H1 (cell line): Measurements from ENCODE around the gene SGO1. TPM values are rescaled to one million over a fixed set of nuclear protein-coding genes. Genes with fewer than 3 reads are reported as not detected.

Source experiments
- CTCF ChIA-PET: fragments of 300-600 bp; sonication (Branson Sonifier 250); formaldehyde crosslinking; loops from one replicate; lab custom pipeline; 2021; ENCODE audit not compliant: partially characterized antibody; lab: Charles Lee
- POLR2A ChIA-PET: fragments of 300-600 bp; sonication (Branson Sonifier 250); formaldehyde crosslinking; loops from one replicate; lab custom pipeline; 2021; ENCODE audit warnings: inconsistent platforms; ENCODE audit not compliant: partially characterized antibody; lab: Charles Lee
- DNase-seq, 2 experiments: peaks; one replicate each; pipeline versions ENCODE4 v3.0.0 to v3.0.0-alpha.2; 2010 to 2022; ENCODE audit warnings: low spot score in 2 of 2, low read depth in 1 of 2, mixed read lengths in 1 of 2
- FAIRE-seq: peaks from 2 replicates; lab custom pipeline; 2011; peaks lifted over from hg19 to GRCh38; lab: Jason Lieb, UNC
- H2AFZ ChIP-seq: 2 replicates; pipeline ENCODE4 v1.8.1; 2012; ENCODE audit warnings: low read length, inconsistent platforms
- H2AK5ac ChIP-seq: 2 replicates; pipeline ENCODE4 v1.6.1; 2013; ENCODE audit warnings: low read depth, low read length
- H2BK120ac ChIP-seq: replicated peaks from 2 replicates; pipeline ENCODE3; 2013; ENCODE audit warnings: low read depth, low read length, inconsistent platforms
- H2BK12ac ChIP-seq: 2 replicates; pipeline ENCODE4 v1.6.1; 2013; ENCODE audit warnings: low read depth, low read length
- H2BK15ac ChIP-seq: 2 replicates; pipeline ENCODE4 v1.6.1; 2013; ENCODE audit warnings: low read length
- H2BK20ac ChIP-seq: 2 replicates; pipeline ENCODE4 v1.6.1; 2013; ENCODE audit warnings: low read length
- H2BK5ac ChIP-seq: 2 replicates; pipeline ENCODE4 v1.6.1; 2013; ENCODE audit warnings: low read depth, low read length
- H3K14ac ChIP-seq: 2 replicates; pipeline ENCODE4 v1.6.1; 2013; ENCODE audit warnings: inconsistent platforms; ENCODE audit not compliant: insufficient read length
- H3K18ac ChIP-seq: 2 replicates; pipeline ENCODE4 v1.6.1; 2013; ENCODE audit warnings: low read length; ENCODE audit errors: extremely low read depth
- H3K23ac ChIP-seq: 2 replicates; pipeline ENCODE4 v1.6.1; 2013; ENCODE audit warnings: inconsistent platforms; ENCODE audit not compliant: insufficient read length
- H3K23me2 ChIP-seq: 2 replicates; pipeline ENCODE4 v1.6.1; 2013; ENCODE audit warnings: low read depth, low read length
- H3K27ac ChIP-seq: 2 replicates; pipeline ENCODE4 v1.6.1; 2011; ENCODE audit warnings: low read depth, low read length, inconsistent platforms
- H3K27me3 ChIP-seq, 4 experiments: replicated peaks in 1 of 4; 1 replicate in 1 of 4; 2 replicates in 3 of 4; pipeline versions ENCODE4 v1.6.1 to v1.8.1; 2011 to 2013; ENCODE audit warnings: low read length in 3 of 4, mild to moderate bottlenecking in 3 of 4, inconsistent platforms in 2 of 4, mixed read lengths in 2 of 4, moderate library complexity in 1 of 4; ENCODE audit not compliant: control insufficient read depth in 3 of 4, insufficient read depth in 3 of 4; ENCODE audit errors: extremely low read depth in 1 of 4
- H3K36me3 ChIP-seq, 4 experiments: 2 replicates each; pipeline versions ENCODE4 v1.6.1 to v1.8.1; 2011 to 2013; ENCODE audit warnings: mild to moderate bottlenecking in 4 of 4, low read length in 3 of 4, moderate library complexity in 2 of 4, control low read depth in 1 of 4, inconsistent platforms in 1 of 4; ENCODE audit not compliant: insufficient read depth in 4 of 4, control insufficient read depth in 2 of 4
- H3K4ac ChIP-seq: replicated peaks from 2 replicates; pipeline ENCODE3; 2013; ENCODE audit warnings: low read length, low read depth, mixed read lengths, inconsistent platforms; ENCODE audit not compliant: insufficient read length
- H3K4me1 ChIP-seq, 4 experiments: replicated peaks in 1 of 4; 1 replicate in 1 of 4; 2 replicates in 3 of 4; pipeline versions ENCODE4 v1.6.1 to v1.8.1; 2011 to 2013; ENCODE audit warnings: low read length in 3 of 4, inconsistent platforms in 2 of 4, mixed read lengths in 1 of 4; ENCODE audit not compliant: insufficient read depth in 4 of 4, control insufficient read depth in 3 of 4
- H3K4me2 ChIP-seq, 2 experiments: 2 replicates each; pipeline versions ENCODE4 v1.6.1 to v1.8.1; 2011 to 2013; ENCODE audit warnings: low read depth in 2 of 2, low read length in 2 of 2, control low read depth in 1 of 2, inconsistent platforms in 1 of 2, mild to moderate bottlenecking in 1 of 2; ENCODE audit not compliant: insufficient read depth in 1 of 2
- H3K4me3 ChIP-seq, 4 experiments: fragments of 200-600, 300-600 bp in 1 of 4; sonication (generic), shearing (Covaris generic), sonication (Bioruptor Twin) in 1 of 4; 2 replicates each; pipeline versions ENCODE4 v1.5.1 to v1.8.1; 2011 to 2016; ENCODE audit warnings: low read length in 4 of 4, low read depth in 3 of 4, control low read depth in 2 of 4, inconsistent platforms in 2 of 4, mild to moderate bottlenecking in 2 of 4, mixed read lengths in 1 of 4, moderate library complexity in 1 of 4; ENCODE audit not compliant: insufficient read depth in 2 of 4; ENCODE audit errors: extremely low read depth in 1 of 4
- H3K56ac ChIP-seq: replicated peaks from 2 replicates; pipeline ENCODE3; 2013; ENCODE audit warnings: low read depth, mild to moderate bottlenecking, mixed read lengths, low read length, inconsistent platforms; ENCODE audit not compliant: insufficient read length
- H3K79me1 ChIP-seq: 2 replicates; pipeline ENCODE4 v1.6.1; 2013; ENCODE audit warnings: low read depth, low read length, control low read depth
- H3K79me2 ChIP-seq, 2 experiments: 2 replicates each; pipeline versions ENCODE4 v1.6.1 to v1.8.1; 2012 to 2013; ENCODE audit warnings: low read length in 2 of 2, mild to moderate bottlenecking in 2 of 2, inconsistent platforms in 1 of 2; ENCODE audit not compliant: insufficient read depth in 2 of 2, control insufficient read depth in 1 of 2
- H3K9ac ChIP-seq, 4 experiments: replicated peaks in 1 of 4; 1 replicate in 1 of 4; 2 replicates in 3 of 4; pipeline versions ENCODE4 v1.6.1 to v1.8.1; 2011 to 2013; ENCODE audit warnings: low read depth in 3 of 4, low read length in 3 of 4, control low read depth in 2 of 4, mild to moderate bottlenecking in 2 of 4, moderate library complexity in 2 of 4, inconsistent platforms in 1 of 4; ENCODE audit errors: extremely low read depth in 1 of 4
- H3K9me3 ChIP-seq, 2 experiments: 2 replicates each; pipeline versions ENCODE4 v1.6.1 to v1.8.1; 2012 to 2013; ENCODE audit warnings: mild to moderate bottlenecking in 2 of 2, moderate library complexity in 2 of 2, control low read depth in 1 of 2, inconsistent platforms in 1 of 2, low read depth in 1 of 2, low read length in 1 of 2, mixed read lengths in 1 of 2; ENCODE audit not compliant: insufficient read depth in 2 of 2
- H4K20me1 ChIP-seq, 2 experiments: replicated peaks in 1 of 2; 2 replicates each; pipeline versions ENCODE3 to v1.8.1; 2011 to 2013; ENCODE audit warnings: inconsistent platforms in 2 of 2, low read length in 2 of 2, mild to moderate bottlenecking in 1 of 2; ENCODE audit not compliant: insufficient read depth in 2 of 2, control insufficient read depth in 1 of 2
- H4K5ac ChIP-seq: 2 replicates; pipeline ENCODE4 v1.6.1; 2013; ENCODE audit warnings: low read length, low read depth, mixed read lengths, inconsistent platforms; ENCODE audit not compliant: insufficient read length
- H4K8ac ChIP-seq: 2 replicates; pipeline ENCODE4 v1.8.0; 2013; ENCODE audit warnings: mild to moderate bottlenecking, moderate library complexity, low read length, inconsistent platforms; ENCODE audit not compliant: insufficient read depth; ENCODE audit errors: extremely low read depth
- H4K91ac ChIP-seq: replicated peaks from 2 replicates; pipeline ENCODE3; 2013; ENCODE audit warnings: low read length, mixed read lengths, inconsistent platforms; ENCODE audit not compliant: insufficient read length
- CHD2 ChIP-seq: IDR thresholded peaks from 2 replicates; pipeline ENCODE4 v1.6.1; 2012; ENCODE audit warnings: low read length, improper control_type of control experiment
- CREB1 ChIP-seq: IDR thresholded peaks from 2 replicates; pipeline ENCODE4 v1.6.1; 2012; ENCODE audit warnings: inconsistent platforms
- FOSL1 ChIP-seq: IDR thresholded peaks from 2 replicates; pipeline ENCODE4 v1.6.1; 2011; ENCODE audit warnings: mild to moderate bottlenecking, low read depth, low read length, moderate library complexity; ENCODE audit not compliant: insufficient read depth
- JUND ChIP-seq: IDR thresholded peaks from 2 replicates; pipeline ENCODE4 v1.6.1; 2011; ENCODE audit warnings: mild to moderate bottlenecking, improper control_type of control experiment, low read length
- POLR2A ChIP-seq, 2 experiments: IDR thresholded peaks; 1 replicate in 1 of 2; 2 replicates in 1 of 2; pipeline ENCODE4 v1.6.1; 2011; ENCODE audit warnings: low read depth in 2 of 2, low read length in 2 of 2, mild to moderate bottlenecking in 2 of 2; ENCODE audit errors: control extremely low read depth in 1 of 2
- RBBP5 ChIP-seq: IDR thresholded peaks from 2 replicates; pipeline ENCODE4 v1.7.1; 2012; ENCODE audit warnings: low read depth, mild to moderate bottlenecking, inconsistent platforms, low read length, moderate library complexity, borderline replicate concordance
- SRF ChIP-seq: IDR thresholded peaks from 2 replicates; pipeline ENCODE4 v1.6.1; 2011; ENCODE audit warnings: mild to moderate bottlenecking, low read depth, low read length, moderate library complexity
- TAF7 ChIP-seq: optimal IDR thresholded peaks from 2 replicates; pipeline ENCODE3; 2011; ENCODE audit warnings: low read depth, mild to moderate bottlenecking, inconsistent platforms, low read length, moderate library complexity, borderline replicate concordance
- WGBS, 2 experiments: shearing (Covaris generic) in 1 of 2; methylation state at CpG; one replicate each; pipeline versions ENCODE4 v1.1.6 to v1.1.7; 2013 to 2015; ENCODE audit warnings: low lambda C conversion rate in 2 of 2, mixed read lengths in 2 of 2, inconsistent platforms in 1 of 2, low coverage in 1 of 2, missing lambda C conversion rate in 1 of 2; ENCODE audit not compliant: insufficient replicate concordance in 2 of 2, insufficient coverage in 1 of 2, insufficient read length in 1 of 2; ENCODE audit errors: extremely low coverage in 1 of 2, missing lambda C conversion rate in 1 of 2; 5-methylcytosine and 5-hydroxymethylcytosine counted together
- polyA plus RNA-seq, 7 experiments: library from polyadenylated mRNA; depleted of rRNA in 3 of 7; stranded (reverse) in 5 of 7; unstranded in 2 of 7; fragments of >200 nt in 5 of 7; fragments of 200-250 nt in 2 of 7; gene quantifications; 1 replicate in 5 of 7; 2 replicates in 1 of 7; 4 replicates in 1 of 7; pipeline versions ENCODE4 v1.2.1 to v1.2.3, GENCODE V29; 2011 to 2013; ENCODE audit warnings: missing spikeins in 2 of 7, mixed read lengths in 2 of 7
- total RNA-seq: library from RNA; stranded (reverse); fragmentation: NEBNext Ultra II Directional; extraction: Animal tissue kit (Norgen Biotek cat#: 25700); gene quantifications from 2 replicates; pipeline ENCODE4 v1.2.1, GENCODE V29; 2021

The SGO1 gene
- total and polyA plus RNA-seq, 2 of the 8 experiments (the other 6 are each of a cell fraction or from before 2014, with no cell fraction given): 6.9 to 36.4 TPM

DNA sequence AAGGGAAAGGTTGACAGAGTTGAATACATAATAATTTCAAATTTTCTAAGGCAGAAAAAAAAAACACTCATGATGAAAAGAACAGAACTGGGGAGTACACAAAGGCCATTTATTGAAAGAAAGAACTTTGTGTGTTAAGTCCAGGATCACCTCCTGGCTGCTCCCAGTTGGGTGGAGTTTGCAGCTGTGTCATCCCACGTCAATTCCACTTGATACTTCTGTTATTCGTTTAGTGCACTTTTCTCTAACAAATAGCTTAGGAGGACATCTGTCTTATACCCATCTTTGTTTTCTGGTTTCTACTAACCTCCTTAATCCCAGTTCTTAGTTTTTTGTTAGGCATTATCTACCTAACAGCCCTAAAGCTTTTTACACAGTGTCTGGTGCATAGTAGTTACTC, 44.7 kb downstream of the SGO1 start:
- H3K27me3 ChIP-seq: no peaks in the 10 kb centered on the region
- no peak overlapping the region for H4K8ac ChIP-seq
- DNase-seq: no peak
- no peak overlapping the region for H3K4ac ChIP-seq
- no peak overlapping the region for H3K9ac ChIP-seq
- no peaks in the 10 kb centered on the region for H3K79me1 ChIP-seq
- no peaks in the 10 kb centered on the region; a peak in 1 of 7 replicates for H3K4me1 ChIP-seq
- H3K27ac ChIP-seq: no peak overlapping the region
- H4K20me1 ChIP-seq: no peaks in the 10 kb centered on the region
- no peak overlapping the region for H4K5ac ChIP-seq
- no peak overlapping the region for H3K18ac ChIP-seq
- no peak overlapping the region for H2BK120ac ChIP-seq
- TF ChIP-seq JUND (no peak), CREB1 (no peak), RBBP5 (no peak), TAF7 (no peak), FOSL1 (no peak), SRF (no peak), CHD2 (no peak), POLR2A (IDR thresholded peaks at IDR 0.05; ENCODE audit: control extremely low read depth in 1 of 2, low read depth in 2 of 2, low read length in 2 of 2) (no peak)
- H3K23ac ChIP-seq: no peak overlapping the region
- H2BK12ac ChIP-seq: no peak overlapping the region
- H2BK15ac ChIP-seq: no peak overlapping the region
- H3K36me3 ChIP-seq: no peaks in the 10 kb centered on the region
- no peak overlapping the region for H3K4me3 ChIP-seq
- H2BK5ac ChIP-seq: no peak overlapping the region
- H2BK20ac ChIP-seq: no peak overlapping the region
- FAIRE-seq: no peak
- 0 out of 2 replicates have a peak, but pooled peaks cover 2% of the 10 kb centered on the region for H3K23me2 ChIP-seq
- ChIA-PET CTCF (interaction anchor here (0.6 to 0.9 kb wide), 4 partner anchors 9 to 331 kb away, joined by 3 to 4 read pairs (median 3); no protein-coding TSS in a partner anchor), POLR2A (interaction anchor here (0.7 to 1.1 kb wide), 2 partner anchors 9 to 13 kb away, joined by 3 to 4 read pairs; no protein-coding TSS in a partner anchor)
- H4K91ac ChIP-seq: no peak overlapping the region
- WGBS, 2 experiments: 83% methylated on average over 2 of the region's 2 CpGs; no CpG with 5 or more reads in 1 of the 2 experiments
- H2AK5ac ChIP-seq: no peak overlapping the region
- H3K79me2 ChIP-seq: no peaks in the 10 kb centered on the region
- H3K9me3 ChIP-seq: no peaks in the 10 kb centered on the region
- no peak overlapping the region for H3K4me2 ChIP-seq
- no peak overlapping the region for H3K14ac ChIP-seq
- no peak overlapping the region for H3K56ac ChIP-seq
- H2AFZ ChIP-seq: no peak overlapping the region
